C4-2B (cell line): ENCODE results near the gene KIF2A.

Experiments
- ZFX ChIP-seq: fragments of 450-650 bp; IDR thresholded peaks from 2 replicates; pipeline ENCODE4 v1.6.1; 2017
- TF ChIP-seq, protein P1 (sequence below): fragments of 450-650 bp; conservative IDR thresholded peaks from 2 replicates; pipeline ENCODE4 v1.5.1; 2017; ENCODE audit warnings: mild to moderate bottlenecking

GRCh38 chr5:62322484-62322883, 16.5 kb downstream of the KIF2A start:
- TF ChIP-seq, protein P1, sequence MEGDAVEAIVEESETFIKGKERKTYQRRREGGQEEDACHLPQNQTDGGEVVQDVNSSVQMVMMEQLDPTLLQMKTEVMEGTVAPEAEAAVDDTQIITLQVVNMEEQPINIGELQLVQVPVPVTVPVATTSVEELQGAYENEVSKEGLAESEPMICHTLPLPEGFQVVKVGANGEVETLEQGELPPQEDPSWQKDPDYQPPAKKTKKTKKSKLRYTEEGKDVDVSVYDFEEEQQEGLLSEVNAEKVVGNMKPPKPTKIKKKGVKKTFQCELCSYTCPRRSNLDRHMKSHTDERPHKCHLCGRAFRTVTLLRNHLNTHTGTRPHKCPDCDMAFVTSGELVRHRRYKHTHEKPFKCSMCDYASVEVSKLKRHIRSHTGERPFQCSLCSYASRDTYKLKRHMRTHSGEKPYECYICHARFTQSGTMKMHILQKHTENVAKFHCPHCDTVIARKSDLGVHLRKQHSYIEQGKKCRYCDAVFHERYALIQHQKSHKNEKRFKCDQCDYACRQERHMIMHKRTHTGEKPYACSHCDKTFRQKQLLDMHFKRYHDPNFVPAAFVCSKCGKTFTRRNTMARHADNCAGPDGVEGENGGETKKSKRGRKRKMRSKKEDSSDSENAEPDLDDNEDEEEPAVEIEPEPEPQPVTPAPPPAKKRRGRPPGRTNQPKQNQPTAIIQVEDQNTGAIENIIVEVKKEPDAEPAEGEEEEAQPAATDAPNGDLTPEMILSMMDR: no peak
- no peak for TF ChIP-seq ZFX
